Natural killer cell (primary cell): Measurements from ENCODE around the gene DAB2IP. TPM values are rescaled to one million over a fixed set of nuclear protein-coding genes. Genes with fewer than 3 reads are reported as not detected.
A peak's percentile ranks its signal among the peaks of the same experiment; 100 is the strongest.

Experiments used
- ATAC-seq, 3 donors: fragments of 150-1000 bp in 2 of 3; fragments of 200-7000 bp in 1 of 3; cut with Tn5 transposase; 1 replicate in 1 of 3; 2 replicates in 2 of 3; pipeline ENCODE4 v1.10.0; 2021; ENCODE audit warnings: mild to moderate bottlenecking in 2 of 3, moderate library complexity in 2 of 3
- DNase-seq, 2 donors: peaks; one replicate each; pipeline versions ENCODE4 v3.0.0 to v3.0.0-alpha.2; 2013 to 2021; ENCODE audit warnings: mixed read lengths in 1 of 2
- H3K27ac ChIP-seq: one replicate; pipeline ENCODE4 v1.5.1; 2013; ENCODE audit warnings: mild to moderate bottlenecking, low read length
- H3K27me3 ChIP-seq: one replicate; pipeline ENCODE4 v1.6.1; 2013; ENCODE audit warnings: low read length; ENCODE audit not compliant: control insufficient read depth, insufficient read depth
- H3K36me3 ChIP-seq: one replicate; pipeline ENCODE4 v1.6.1; 2013; ENCODE audit warnings: low read length; ENCODE audit not compliant: control insufficient read depth, insufficient read depth
- H3K4me1 ChIP-seq: one replicate; pipeline ENCODE4 v1.6.1; 2013; ENCODE audit warnings: low read length; ENCODE audit not compliant: control insufficient read depth, insufficient read depth
- H3K4me3 ChIP-seq: one replicate; pipeline ENCODE4 v1.5.1; 2013; ENCODE audit warnings: low read length
- H3K9me3 ChIP-seq: one replicate; pipeline ENCODE4 v1.6.1; 2013; ENCODE audit warnings: low read length; ENCODE audit not compliant: control insufficient read depth, insufficient read depth
- H3K27ac Mint-ChIP-seq, 2 donors: one replicate each; pipeline ENCODE4 v1.8.0; 2022; ENCODE audit warnings: mild to moderate bottlenecking in 2 of 2, mixed read lengths in 2 of 2, moderate library complexity in 1 of 2
- H3K27me3 Mint-ChIP-seq, 2 donors: one replicate each; pipeline ENCODE4 v1.8.0; 2022; ENCODE audit warnings: low read depth in 2 of 2, mixed read lengths in 2 of 2
- H3K36me3 Mint-ChIP-seq: one replicate; pipeline ENCODE4 v1.8.0; 2022; ENCODE audit warnings: mixed read lengths
- H3K4me1 Mint-ChIP-seq, 2 donors: one replicate each; pipeline ENCODE4 v1.8.0; 2022; ENCODE audit warnings: mixed read lengths in 2 of 2
- H3K4me3 Mint-ChIP-seq: one replicate; pipeline ENCODE4 v1.8.0; 2022; ENCODE audit warnings: mild to moderate bottlenecking, moderate library complexity, mixed read lengths
- H3K9me3 Mint-ChIP-seq, 2 donors: one replicate each; pipeline ENCODE4 v1.8.0; 2022; ENCODE audit warnings: mixed read lengths in 2 of 2
- WGBS: methylation state at CpG from one replicate; pipeline ENCODE4 v1.1.7; 2013; ENCODE audit warnings: missing lambda C conversion rate; ENCODE audit not compliant: insufficient coverage; 5-methylcytosine and 5-hydroxymethylcytosine counted together
- intact Hi-C: fragments of 100-400 bp; cut with micrococcal nuclease; formaldehyde crosslinking; loops from one replicate; pipeline ENCODE4 v1.14.2; 2022
- total RNA-seq, 4 donors: library from RNA; stranded (reverse); fragments of 120-200 nt in 1 of 4; gene quantifications; one replicate each; pipeline versions ENCODE4 v1.2.3 to v1.2.4, GENCODE V29; 2013 to 2022
- TF ChIP-seq, protein P1 (sequence below): fragments of 200-600 bp; IDR thresholded peaks from one replicate; pipeline ENCODE4 v1.8.0; 2022; ENCODE audit warnings: antibody characterized with exemption

The DAB2IP gene
- total RNA-seq, 3 donors from 2014 or later (not counting 1 experiment from before 2014, with no cell fraction given), result 0.19 to 2.5 TPM; not detected in 1

DNA sequence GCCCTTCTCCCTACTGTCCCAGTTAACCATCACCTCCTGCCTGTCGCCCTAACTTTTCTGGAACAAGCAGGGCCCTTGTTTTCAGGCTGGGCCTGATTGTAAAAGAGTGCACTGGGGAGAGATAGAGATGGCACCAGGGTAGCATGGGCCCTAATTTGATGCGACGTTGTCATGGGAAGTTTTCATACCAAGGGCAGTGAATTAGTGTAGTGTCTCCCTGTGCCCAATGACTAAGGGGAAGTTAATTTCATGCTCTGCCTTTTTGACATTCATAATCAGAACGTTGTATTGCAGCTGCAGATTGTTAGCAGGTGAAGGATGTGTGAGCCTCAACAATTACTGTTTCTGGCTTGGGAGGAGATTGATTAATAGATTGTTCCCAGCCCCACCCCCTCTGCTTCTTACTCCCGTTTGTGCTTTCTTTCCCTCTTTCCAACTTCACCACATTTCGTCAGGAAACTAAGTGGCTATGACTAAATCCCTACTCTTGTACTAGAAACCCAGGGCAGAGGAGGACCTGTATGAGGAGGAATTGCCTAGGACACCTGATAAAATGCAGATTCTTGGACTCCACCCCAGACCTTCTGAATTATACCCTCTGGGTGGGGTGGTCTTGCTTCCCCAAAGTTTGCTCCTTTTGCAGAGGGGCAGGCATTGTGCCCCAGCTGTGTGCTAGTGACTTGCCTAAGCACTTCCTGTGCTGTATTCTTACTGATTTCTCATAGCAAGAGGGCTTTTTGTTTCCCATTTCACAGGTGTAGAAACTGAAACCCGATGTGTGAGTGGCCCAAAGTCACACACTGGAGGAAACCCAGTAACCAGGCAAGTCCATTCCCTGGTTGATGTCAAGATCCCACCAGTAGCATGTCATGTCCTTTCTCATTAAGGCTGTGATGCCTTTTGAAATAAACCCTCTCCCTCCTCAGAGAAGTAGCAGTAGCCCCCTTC, 56.3 kb downstream of the DAB2IP start:
- Histone ChIP-seq H3K9me3 (no peaks in the 10 kb centered on the region), H3K4me3 (no peak overlapping the region), H3K36me3 (no peaks in the 10 kb centered on the region), H3K4me1 (peaks cover 11% of the 10 kb centered on the region), H3K27ac (no peak overlapping the region), H3K27me3 (no peaks in the 10 kb centered on the region)
- peaks cover 4 to 11% of the 10 kb centered on the region in 2 donors for H3K4me1 Mint-ChIP-seq
- WGBS, result 73% methylated on average over 6 of the region's 7 CpGs
- H3K27ac Mint-ChIP-seq, result peak overlapping the region in 1 of 2 donors; percentile 24
- H3K36me3 Mint-ChIP-seq, result no peaks in the 10 kb centered on the region
- peaks cover 2 to 11% of the 10 kb centered on the region in 2 donors for H3K27me3 Mint-ChIP-seq
- peak in 2 of 3 donors; percentile 19 to 49 for ATAC-seq
- intact Hi-C loops, result no loop called here
- H3K9me3 Mint-ChIP-seq, result no peaks in the 10 kb centered on the region
- peak in 1 of 2 donors; percentile 9 for DNase-seq
- H3K4me3 Mint-ChIP-seq, result no peak overlapping the region
- TF ChIP-seq, protein P1, sequence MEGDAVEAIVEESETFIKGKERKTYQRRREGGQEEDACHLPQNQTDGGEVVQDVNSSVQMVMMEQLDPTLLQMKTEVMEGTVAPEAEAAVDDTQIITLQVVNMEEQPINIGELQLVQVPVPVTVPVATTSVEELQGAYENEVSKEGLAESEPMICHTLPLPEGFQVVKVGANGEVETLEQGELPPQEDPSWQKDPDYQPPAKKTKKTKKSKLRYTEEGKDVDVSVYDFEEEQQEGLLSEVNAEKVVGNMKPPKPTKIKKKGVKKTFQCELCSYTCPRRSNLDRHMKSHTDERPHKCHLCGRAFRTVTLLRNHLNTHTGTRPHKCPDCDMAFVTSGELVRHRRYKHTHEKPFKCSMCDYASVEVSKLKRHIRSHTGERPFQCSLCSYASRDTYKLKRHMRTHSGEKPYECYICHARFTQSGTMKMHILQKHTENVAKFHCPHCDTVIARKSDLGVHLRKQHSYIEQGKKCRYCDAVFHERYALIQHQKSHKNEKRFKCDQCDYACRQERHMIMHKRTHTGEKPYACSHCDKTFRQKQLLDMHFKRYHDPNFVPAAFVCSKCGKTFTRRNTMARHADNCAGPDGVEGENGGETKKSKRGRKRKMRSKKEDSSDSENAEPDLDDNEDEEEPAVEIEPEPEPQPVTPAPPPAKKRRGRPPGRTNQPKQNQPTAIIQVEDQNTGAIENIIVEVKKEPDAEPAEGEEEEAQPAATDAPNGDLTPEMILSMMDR, result no peak

- no peak overlapping the region for H3K27ac Mint-ChIP-seq
Observed at GRCh38 chr9:121708768-121709488, 57.5 kb downstream of the DAB2IP start.

DNA sequence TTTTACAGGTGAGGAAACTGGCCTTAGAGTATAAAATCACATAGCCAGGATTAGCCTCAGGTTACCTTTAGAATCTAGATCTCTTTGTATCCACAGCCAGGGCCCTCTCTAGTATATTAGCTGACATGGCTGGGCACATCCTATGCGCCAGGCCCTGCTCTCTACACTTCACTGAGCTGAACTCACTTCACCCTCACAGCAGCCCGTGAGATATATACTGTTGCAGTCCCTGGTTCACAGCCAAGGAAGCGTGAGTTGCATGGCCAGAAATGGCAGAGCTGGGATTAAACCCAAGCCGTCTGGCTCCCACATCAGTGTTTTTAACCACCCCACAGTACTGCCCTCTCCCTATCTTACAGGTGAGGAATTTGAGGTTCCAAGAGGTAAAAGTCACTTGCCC, 58.4 kb downstream of the DAB2IP start:
- H3K27me3 Mint-ChIP-seq, result no peaks in the 10 kb centered on the region
- intact Hi-C loops, result no loop called here

More at GRCh38 chr9:121708768-121709488, 57.5 kb downstream of the DAB2IP start:
- ATAC-seq, result no peak
- no peaks in the 10 kb centered on the region for H3K27me3 ChIP-seq
- H3K9me3 Mint-ChIP-seq, result no peaks in the 10 kb centered on the region
- H3K9me3 ChIP-seq, result no peaks in the 10 kb centered on the region
- peaks cover 4 to 11% of the 10 kb centered on the region in 2 donors for H3K4me1 Mint-ChIP-seq
- no peak overlapping the region for H3K4me3 Mint-ChIP-seq
- WGBS, result 95% methylated on average over 14 of the region's 14 CpGs
- no peaks in the 10 kb centered on the region for H3K36me3 Mint-ChIP-seq
- peaks cover 0 to 8% of the 10 kb centered on the region in 2 donors for H3K27me3 Mint-ChIP-seq
- no peak overlapping the region for H3K27ac ChIP-seq
- peaks cover 11% of the 10 kb centered on the region for H3K4me1 ChIP-seq
- TF ChIP-seq, protein P1, result no peak
- H3K4me3 ChIP-seq, result no peak overlapping the region
- H3K36me3 ChIP-seq, result no peaks in the 10 kb centered on the region
- DNase-seq, result no peak
- intact Hi-C loops, result no loop called here

More for the DNA sequence above, 58.4 kb downstream of the DAB2IP start:
- TF ChIP-seq, protein P1, result no peak
- ATAC-seq (no peak), DNase-seq (no peak)
- Histone ChIP-seq H3K36me3 (no peaks in the 10 kb centered on the region), H3K27me3 (no peaks in the 10 kb centered on the region), H3K4me1 (peaks cover 11% of the 10 kb centered on the region), H3K9me3 (no peaks in the 10 kb centered on the region), H3K4me3 (no peak overlapping the region), H3K27ac (no peak overlapping the region)
- H3K27ac Mint-ChIP-seq, result no peak overlapping the region
- no peaks in the 10 kb centered on the region for H3K9me3 Mint-ChIP-seq
- H3K4me1 Mint-ChIP-seq, result peaks cover 4 to 11% of the 10 kb centered on the region in 2 donors
- H3K36me3 Mint-ChIP-seq, result no peaks in the 10 kb centered on the region
- no peak overlapping the region for H3K4me3 Mint-ChIP-seq
- 91% methylated on average over 4 of the region's 4 CpGs for WGBS
